ENCODE data around the gene UTP25.

UTP25 gene

DNA sequence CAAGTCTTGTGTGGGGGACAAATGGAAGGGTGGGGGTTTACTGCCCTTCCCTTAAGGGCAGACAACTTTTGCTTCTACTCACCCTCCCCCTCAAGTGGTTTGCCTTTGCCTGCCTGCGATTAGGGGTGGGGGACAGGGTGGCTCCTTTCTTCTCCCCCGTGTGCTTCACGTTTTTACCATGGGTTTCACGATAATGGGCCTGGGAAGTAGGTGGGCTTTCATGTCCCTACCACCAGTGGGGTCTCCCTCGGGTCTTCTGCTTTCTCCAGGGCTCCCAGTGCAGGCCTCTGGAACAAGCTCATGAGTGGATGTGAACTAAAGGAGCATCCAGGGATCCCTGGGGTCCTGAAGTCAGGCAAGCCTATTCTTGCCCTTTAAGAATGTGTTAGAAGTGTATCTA lies 21.6 kb downstream of the UTP25 start:
- Histone ChIP-seq H3K4me3 (ENCODE audit: low read length) (no peak overlapping the region), H3K9ac (ENCODE audit: low read depth, low read length) (no peak overlapping the region), H3K4me1 (ENCODE audit: control insufficient read depth, insufficient read depth, low read length) (peaks cover 20% of the 10 kb centered on the region), H3K36me3 (ENCODE audit: insufficient read depth, low read length) (peaks cover 69% of the 10 kb centered on the region), H3K4me2 (ENCODE audit: low read length) (no peak overlapping the region), H3K9me3 (replicated peaks; ENCODE audit: low read length) (no peaks in the 10 kb centered on the region), H3K27me3 (ENCODE audit: control insufficient read depth, insufficient read depth, low read length) (no peaks in the 10 kb centered on the region)

DNA sequence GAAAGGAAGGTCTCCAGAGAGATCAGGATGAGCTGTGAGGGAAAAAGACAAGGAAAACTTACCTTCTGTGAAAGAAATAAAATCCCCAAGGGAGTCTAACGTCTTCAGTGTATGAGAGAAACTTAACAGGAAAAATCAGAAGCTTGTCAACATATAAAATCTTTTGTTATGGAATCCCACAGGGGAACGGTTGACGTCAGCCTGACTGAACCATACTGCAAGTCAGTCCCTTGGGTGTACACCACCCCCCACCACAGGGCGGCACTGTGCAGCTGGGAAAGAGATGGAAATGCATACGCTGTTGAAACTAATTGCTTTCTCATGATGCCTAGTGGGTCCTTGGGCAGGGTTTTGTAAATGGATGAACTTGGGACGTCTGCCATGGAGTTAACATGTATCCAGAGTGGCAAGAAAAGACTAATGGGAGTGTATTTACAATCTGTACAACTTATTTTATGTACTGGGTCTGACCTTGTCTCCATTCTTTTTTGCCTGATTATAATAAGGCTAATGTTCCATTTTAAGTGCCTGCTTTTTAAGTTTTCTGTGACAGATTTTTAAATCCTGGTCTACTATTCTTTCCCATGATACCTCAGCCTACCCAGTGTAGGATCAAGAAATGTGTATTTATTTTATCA lies 22.7 kb downstream of the UTP25 start:
- Histone ChIP-seq H3K9ac (ENCODE audit: low read depth, low read length) (no peak overlapping the region), H3K4me1 (ENCODE audit: control insufficient read depth, insufficient read depth, low read length) (peaks cover 12% of the 10 kb centered on the region), H3K9me3 (replicated peaks; ENCODE audit: low read length) (no peaks in the 10 kb centered on the region), H3K27me3 (ENCODE audit: control insufficient read depth, insufficient read depth, low read length) (no peaks in the 10 kb centered on the region), H3K36me3 (ENCODE audit: insufficient read depth, low read length) (peaks cover 70% of the 10 kb centered on the region), H3K4me3 (ENCODE audit: low read length) (no peak overlapping the region), H3K4me2 (ENCODE audit: low read length) (no peak overlapping the region)

GRCh38 chr1:209853676-209854075 lies 25.9 kb downstream of the UTP25 start:
- Histone ChIP-seq H3K9me3 (replicated peaks; ENCODE audit: low read length) (no peaks in the 10 kb centered on the region), H3K4me1 (ENCODE audit: control insufficient read depth, insufficient read depth, low read length) (peaks cover 6% of the 10 kb centered on the region), H3K4me3 (ENCODE audit: low read length) (no peak overlapping the region), H3K9ac (ENCODE audit: low read depth, low read length) (no peak overlapping the region), H3K36me3 (ENCODE audit: insufficient read depth, low read length) (peaks cover 60% of the 10 kb centered on the region), H3K27me3 (ENCODE audit: control insufficient read depth, insufficient read depth, low read length) (no peaks in the 10 kb centered on the region), H3K4me2 (ENCODE audit: low read length) (no peak overlapping the region)

DNA sequence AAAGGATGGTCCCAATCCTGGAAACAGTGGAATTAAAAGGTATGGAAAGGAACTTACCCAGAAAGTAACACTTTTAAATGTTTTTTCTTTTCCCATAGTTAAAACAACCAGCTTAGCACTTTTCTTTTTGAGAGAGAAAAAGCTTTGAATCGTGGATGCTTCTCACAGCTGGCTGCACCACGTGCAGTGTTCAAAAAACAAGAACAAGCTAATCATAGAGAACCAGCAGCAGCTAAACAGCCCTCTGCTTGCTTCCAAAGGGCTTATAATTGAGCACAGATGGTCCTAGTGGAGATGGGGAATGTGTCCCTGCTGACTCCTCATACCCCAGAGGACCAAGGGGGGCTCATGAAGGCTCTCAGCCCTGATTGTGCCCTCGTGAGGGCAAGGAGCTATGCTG lies 26.4 kb downstream of the UTP25 start:
- H3K4me3 ChIP-seq (ENCODE audit: low read length) = no peak overlapping the region
- H3K4me1 ChIP-seq (ENCODE audit: control insufficient read depth, insufficient read depth, low read length) = peaks cover 6% of the 10 kb centered on the region
- no peak overlapping the region for H3K9ac ChIP-seq (ENCODE audit: low read depth, low read length)
- H3K4me2 ChIP-seq (ENCODE audit: low read length) = no peak overlapping the region
- peaks cover 55% of the 10 kb centered on the region for H3K36me3 ChIP-seq (ENCODE audit: insufficient read depth, low read length)
- H3K27me3 ChIP-seq (ENCODE audit: control insufficient read depth, insufficient read depth, low read length) = no peaks in the 10 kb centered on the region
- no peaks in the 10 kb centered on the region for H3K9me3 ChIP-seq (replicated peaks; ENCODE audit: low read length)

- Histone ChIP-seq H3K4me1 (ENCODE audit: control insufficient read depth, insufficient read depth, low read length) (peaks cover 6% of the 10 kb centered on the region), H3K36me3 (ENCODE audit: insufficient read depth, low read length) (peaks cover 48% of the 10 kb centered on the region), H3K9me3 (replicated peaks; ENCODE audit: low read length) (no peaks in the 10 kb centered on the region), H3K27me3 (ENCODE audit: control insufficient read depth, insufficient read depth, low read length) (no peaks in the 10 kb centered on the region), H3K9ac (ENCODE audit: low read depth, low read length) (no peak overlapping the region), H3K4me3 (ENCODE audit: low read length) (no peak overlapping the region), H3K4me2 (ENCODE audit: low read length) (no peak overlapping the region)
Observed at GRCh38 chr1:209855006-209855405, 27.2 kb downstream of the UTP25 start.

DNA sequence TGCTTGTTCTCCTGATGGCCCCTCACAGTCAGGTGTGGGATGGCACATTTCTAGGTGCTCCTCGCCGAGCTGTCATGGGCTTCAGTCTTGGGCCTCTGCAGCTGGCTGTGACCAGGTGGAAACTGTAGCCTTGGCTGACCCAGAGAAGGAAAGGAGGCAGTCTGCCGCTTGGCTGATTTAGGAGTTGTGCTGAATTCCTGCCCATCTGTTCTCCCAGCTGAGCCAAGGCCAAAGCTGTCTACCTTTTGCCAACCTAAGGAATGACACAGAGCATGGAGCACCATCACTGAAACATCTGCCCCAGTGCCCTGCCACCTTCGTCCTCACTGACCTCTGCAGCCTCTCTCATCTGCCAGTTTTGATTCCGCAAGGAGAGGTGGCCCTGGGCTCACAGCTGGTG lies 27.9 kb downstream of the UTP25 start:
- Histone ChIP-seq H3K4me3 (ENCODE audit: low read length) (no peak overlapping the region), H3K27me3 (ENCODE audit: control insufficient read depth, insufficient read depth, low read length) (no peaks in the 10 kb centered on the region), H3K9ac (ENCODE audit: low read depth, low read length) (no peak overlapping the region), H3K36me3 (ENCODE audit: insufficient read depth, low read length) (peaks cover 48% of the 10 kb centered on the region), H3K4me1 (ENCODE audit: control insufficient read depth, insufficient read depth, low read length) (peaks cover 6% of the 10 kb centered on the region), H3K4me2 (ENCODE audit: low read length) (no peak overlapping the region), H3K9me3 (replicated peaks; ENCODE audit: low read length) (no peaks in the 10 kb centered on the region)

- Histone ChIP-seq H3K4me2 (ENCODE audit: low read length) (no peak overlapping the region), H3K27me3 (ENCODE audit: control insufficient read depth, insufficient read depth, low read length) (no peaks in the 10 kb centered on the region), H3K4me1 (ENCODE audit: control insufficient read depth, insufficient read depth, low read length) (peaks cover 9% of the 10 kb centered on the region), H3K36me3 (ENCODE audit: insufficient read depth, low read length) (peaks cover 28% of the 10 kb centered on the region), H3K9me3 (replicated peaks; ENCODE audit: low read length) (no peaks in the 10 kb centered on the region), H3K4me3 (ENCODE audit: low read length) (no peak overlapping the region), H3K9ac (ENCODE audit: low read depth, low read length) (no peak overlapping the region)
Observed at GRCh38 chr1:209858561-209859103, 30.9 kb downstream of the UTP25 start.

DNA sequence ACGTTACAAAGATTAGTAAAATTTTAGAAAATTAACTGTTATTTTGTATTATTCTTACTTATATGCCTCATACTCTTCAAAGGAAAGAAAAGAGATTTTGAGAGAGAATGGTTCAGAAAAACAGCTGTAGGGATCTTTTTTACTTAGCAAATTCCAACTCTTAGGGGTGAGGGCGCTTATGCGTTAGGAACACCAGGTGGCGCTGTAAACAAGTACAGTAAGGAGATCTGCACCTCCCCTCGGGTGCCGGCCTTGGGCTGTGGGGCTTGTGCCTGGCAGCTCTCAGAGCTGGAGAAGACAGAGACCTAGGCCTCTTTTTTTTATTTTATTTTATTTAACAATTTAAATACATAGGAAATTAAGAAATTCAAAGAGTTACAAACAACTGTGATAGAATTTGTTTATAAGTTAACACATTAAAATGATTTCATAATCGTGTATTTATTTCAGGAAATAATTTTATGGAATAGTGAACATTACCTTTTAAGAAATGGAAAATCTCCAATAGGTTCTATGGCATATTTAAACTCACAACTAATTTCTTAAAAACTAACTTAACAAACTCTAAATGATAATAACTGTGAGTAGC lies 32.6 kb downstream of the UTP25 start:
- Histone ChIP-seq H3K4me3 (ENCODE audit: low read length) (no peak overlapping the region), H3K9ac (ENCODE audit: low read depth, low read length) (no peak overlapping the region), H3K9me3 (replicated peaks; ENCODE audit: low read length) (no peaks in the 10 kb centered on the region), H3K4me1 (ENCODE audit: control insufficient read depth, insufficient read depth, low read length) (peaks cover 16% of the 10 kb centered on the region), H3K27me3 (ENCODE audit: control insufficient read depth, insufficient read depth, low read length) (no peaks in the 10 kb centered on the region), H3K36me3 (ENCODE audit: insufficient read depth, low read length) (peaks cover 12% of the 10 kb centered on the region), H3K4me2 (ENCODE audit: low read length) (no peak overlapping the region)

DNA sequence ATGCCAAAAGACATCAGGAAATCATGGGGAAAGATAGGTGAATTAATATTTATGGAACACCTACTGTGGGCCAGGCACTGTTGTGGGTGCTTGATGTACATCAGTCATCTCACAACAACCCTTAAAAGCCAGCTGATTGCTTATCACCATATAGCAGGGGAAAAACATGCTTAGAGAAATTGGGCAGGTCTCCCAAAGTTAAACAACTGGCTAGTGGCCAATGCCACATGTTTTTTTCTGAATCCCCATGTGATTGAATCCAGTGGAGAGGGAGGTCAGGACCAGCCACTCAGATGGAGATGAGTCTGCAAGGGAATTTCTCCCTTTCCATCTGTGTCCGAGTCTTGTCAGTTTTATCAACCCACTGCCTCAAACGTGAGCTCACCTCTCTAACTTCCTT lies 33.5 kb downstream of the UTP25 start:
- Histone ChIP-seq H3K36me3 (ENCODE audit: insufficient read depth, low read length) (peaks cover 5% of the 10 kb centered on the region), H3K9me3 (replicated peaks; ENCODE audit: low read length) (no peaks in the 10 kb centered on the region), H3K9ac (ENCODE audit: low read depth, low read length) (no peak overlapping the region)

DNA sequence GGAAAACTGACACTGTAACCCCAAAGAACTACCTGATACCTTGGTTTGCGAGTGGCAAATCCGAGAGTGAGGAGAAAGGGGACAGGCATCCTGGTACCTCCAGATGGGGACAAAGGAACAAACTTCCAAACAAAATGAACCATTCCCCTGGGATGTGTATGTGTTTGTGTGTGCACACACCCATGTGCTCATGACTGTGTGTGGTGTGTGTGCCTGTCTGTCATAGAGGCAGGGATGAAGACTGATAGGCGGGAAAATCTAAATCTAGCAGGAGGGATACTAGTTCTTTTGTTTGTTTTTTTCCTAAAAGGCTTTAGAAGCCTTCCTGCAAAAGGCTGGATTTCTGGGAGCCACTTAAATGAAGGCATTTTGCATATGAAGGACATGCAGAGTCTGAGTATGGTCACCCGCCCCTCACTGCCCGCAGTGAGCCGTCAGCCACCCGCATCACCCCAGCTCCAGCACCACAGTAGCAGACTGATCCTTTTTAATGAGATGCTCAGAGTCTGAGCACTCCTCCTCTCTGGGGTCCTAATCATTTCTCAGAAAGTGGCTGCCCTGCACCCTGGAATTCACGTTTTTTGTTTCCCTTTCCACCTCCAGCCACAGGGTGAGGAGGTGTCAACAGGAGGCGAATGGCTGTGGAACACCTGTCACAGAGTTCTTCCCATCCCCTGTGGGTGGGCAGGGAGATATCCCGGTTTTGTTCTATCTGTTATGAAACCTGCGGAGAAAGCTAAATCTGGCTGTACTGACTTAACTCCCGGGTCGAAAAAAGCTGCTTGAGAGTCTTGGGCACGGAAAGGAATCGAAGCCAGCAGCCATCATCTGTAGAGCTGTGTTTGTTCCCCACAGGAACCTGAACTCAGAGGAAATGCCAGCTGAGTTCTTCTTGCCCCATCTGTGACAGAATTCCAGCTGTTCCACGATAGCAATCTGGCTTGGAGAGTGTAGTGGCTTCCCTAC lies 34.9 kb downstream of the UTP25 start:
- no peak overlapping the region for H3K4me3 ChIP-seq (ENCODE audit: low read length)
- no peak overlapping the region for H3K9ac ChIP-seq (ENCODE audit: low read depth, low read length)
- no peaks in the 10 kb centered on the region for H3K36me3 ChIP-seq (ENCODE audit: insufficient read depth, low read length)
- H3K9me3 ChIP-seq (replicated peaks; ENCODE audit: low read length) = peaks cover 3% of the 10 kb centered on the region
- peak overlapping the region; percentile 7 for H3K4me2 ChIP-seq (ENCODE audit: low read length)
- H3K4me1 ChIP-seq (ENCODE audit: control insufficient read depth, insufficient read depth, low read length) = peaks cover 16% of the 10 kb centered on the region
- H3K27me3 ChIP-seq (ENCODE audit: control insufficient read depth, insufficient read depth, low read length) = no peaks in the 10 kb centered on the region

More for the DNA sequence above, 33.5 kb downstream of the UTP25 start:
- Histone ChIP-seq H3K4me3 (ENCODE audit: low read length) (no peak overlapping the region), H3K4me2 (ENCODE audit: low read length) (no peak overlapping the region), H3K27me3 (ENCODE audit: control insufficient read depth, insufficient read depth, low read length) (no peaks in the 10 kb centered on the region), H3K4me1 (ENCODE audit: control insufficient read depth, insufficient read depth, low read length) (peaks cover 16% of the 10 kb centered on the region)

DNA sequence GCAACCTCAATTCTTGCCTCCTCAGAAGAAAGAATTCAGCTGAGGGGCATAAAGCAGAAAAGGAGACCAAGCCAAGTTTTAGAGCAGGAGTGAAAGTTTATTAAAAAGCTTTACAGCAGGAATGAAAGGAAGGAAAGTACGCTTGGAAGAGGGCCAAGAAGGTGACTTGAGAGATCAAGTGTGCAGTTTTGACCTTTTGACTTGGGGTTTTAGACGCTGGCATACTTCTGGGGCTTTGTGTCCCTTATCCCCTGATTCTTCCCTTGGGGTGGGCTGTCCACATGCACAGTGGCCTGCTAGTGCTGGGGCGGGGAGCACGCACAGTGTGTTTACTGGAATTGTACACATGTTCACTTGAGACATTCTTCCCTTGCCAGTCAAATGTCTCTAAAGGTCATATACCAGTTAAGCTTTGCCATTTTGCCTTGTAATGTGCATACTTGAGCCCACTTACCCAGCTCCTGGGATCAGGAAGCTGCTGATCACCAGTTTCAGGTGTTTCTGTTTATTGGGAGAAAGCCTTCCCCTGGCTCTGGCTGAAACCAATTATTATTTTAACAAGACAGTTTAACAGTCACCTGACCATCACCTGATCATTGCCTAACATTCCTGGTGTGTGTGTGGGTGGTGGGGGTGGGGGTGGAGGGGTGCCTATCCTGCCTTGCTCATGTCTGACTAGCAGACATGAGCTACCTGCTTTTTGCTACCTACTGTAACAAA lies 36.2 kb downstream of the UTP25 start:
- H3K36me3 ChIP-seq (ENCODE audit: insufficient read depth, low read length) = no peaks in the 10 kb centered on the region
- H3K27me3 ChIP-seq (ENCODE audit: control insufficient read depth, insufficient read depth, low read length) = no peaks in the 10 kb centered on the region
- H3K9me3 ChIP-seq (replicated peaks; ENCODE audit: low read length) = peaks cover 4% of the 10 kb centered on the region
- no peak overlapping the region for H3K4me2 ChIP-seq (ENCODE audit: low read length)
- no peak overlapping the region for H3K4me3 ChIP-seq (ENCODE audit: low read length)
- H3K4me1 ChIP-seq (ENCODE audit: control insufficient read depth, insufficient read depth, low read length) = peaks cover 16% of the 10 kb centered on the region
- H3K9ac ChIP-seq (ENCODE audit: low read depth, low read length) = no peak overlapping the region
